HG03432 (cell line): Measurements from ENCODE around the gene RSPH1.

Experiments
- ATAC-seq: cut with Tn5 transposase; IDR thresholded peaks from one replicate; pipeline ENCODE4 v1.9.1; 2021; ENCODE audit warnings: mild to moderate bottlenecking, moderate library complexity; ENCODE audit not compliant: unreplicated experiment

Gene RSPH1

GRCh38 chr21:42513985-42514882 is 18.2 kb upstream of the RSPH1 start:
- ATAC-seq: peak; percentile 61

GRCh38 chr21:42513151-42513984 is 17.3 kb upstream of the RSPH1 start, which contains the start of gene SLC37A1:
Gene SLC37A1, plus strand, starts transcription at chr21:42513852. Its CDS starts 4,603 bp downstream, at chr21:42518455.
- ATAC-seq: peak; percentile 52

GRCh38 chr21:42512346-42513034 is 16.5 kb upstream of the RSPH1 start:
- no peak for ATAC-seq

- ATAC-seq: no peak
Measured at GRCh38 chr21:42509244-42509643, 13.2 kb upstream of the RSPH1 start.

- ATAC-seq: no peak
Measured at GRCh38 chr21:42508371-42508770, 12.3 kb upstream of the RSPH1 start.

GRCh38 chr21:42507418-42507817 is 11.4 kb upstream of the RSPH1 start:
- no peak for ATAC-seq

- peak; percentile 85 for ATAC-seq
Measured at GRCh38 chr21:42505090-42505726, 9.2 kb upstream of the RSPH1 start.

GRCh38 chr21:42503711-42504110 is 7.7 kb upstream of the RSPH1 start:
- ATAC-seq: no peak

GRCh38 chr21:42500736-42501135 is 4.7 kb upstream of the RSPH1 start:
- ATAC-seq: no peak

- ATAC-seq: no peak
Measured at GRCh38 chr21:42500225-42500624, 4.2 kb upstream of the RSPH1 start.

GRCh38 chr21:42499444-42500112 is 3.6 kb upstream of the RSPH1 start:
- ATAC-seq: no peak

GRCh38 chr21:42498012-42498411 is 2.0 kb upstream of the RSPH1 start:
- ATAC-seq: no peak

- ATAC-seq: peak; percentile 2
Measured at GRCh38 chr21:42496839-42497202, 797 bp upstream of the RSPH1 start.

- ATAC-seq: peak; percentile 7
Measured at GRCh38 chr21:42495765-42496119, 282 bp downstream of the RSPH1 start.

- ATAC-seq: no peak
Measured at GRCh38 chr21:42495027-42495426, 997 bp downstream of the RSPH1 start.

- no peak for ATAC-seq
Measured at GRCh38 chr21:42493109-42494060, 2.6 kb downstream of the RSPH1 start.

GRCh38 chr21:42492201-42492600 is 3.8 kb downstream of the RSPH1 start:
- ATAC-seq: no peak

- ATAC-seq: no peak
Measured at GRCh38 chr21:42491328-42491727, 4.7 kb downstream of the RSPH1 start.

GRCh38 chr21:42490720-42491119 is 5.3 kb downstream of the RSPH1 start:
- ATAC-seq: no peak
